GM18498 (cell line): ENCODE data around the gene ENO3.
A peak's percentile ranks its signal among the peaks of the same experiment; 100 is the strongest.

Source experiments
- ATAC-seq: cut with Tn5 transposase; IDR thresholded peaks from one replicate; pipeline ENCODE4 v1.9.1; 2021; ENCODE audit warnings: mild to moderate bottlenecking, moderate library complexity; ENCODE audit not compliant: unreplicated experiment

The ENO3 gene

GRCh38 chr17:4972322-4972721 is 21.4 kb downstream of the ENO3 start:
- ATAC-seq = no peak

- ATAC-seq = no peak
These were observed 21.8 kb downstream of the ENO3 start for GRCh38 chr17:4972752-4973151.

GRCh38 chr17:4973256-4974114 is 22.6 kb downstream of the ENO3 start:
- ATAC-seq = no peak

GRCh38 chr17:4974115-4974670 is 23.3 kb downstream of the ENO3 start:
- no peak for ATAC-seq

- no peak for ATAC-seq
These were observed 27.8 kb downstream of the ENO3 start for GRCh38 chr17:4978726-4979125.

GRCh38 chr17:4980644-4981216 is 29.8 kb downstream of the ENO3 start:
- ATAC-seq = no peak

- ATAC-seq = no peak
These were observed 31.4 kb downstream of the ENO3 start for GRCh38 chr17:4982305-4982704.

GRCh38 chr17:4986403-4986802 is 35.5 kb downstream of the ENO3 start:
- ATAC-seq = no peak

GRCh38 chr17:4986951-4987766 is 36.2 kb downstream of the ENO3 start, which contains the start of gene CAMTA2:
CAMTA2 (minus strand) TSS chr17:4987675; CDS start chr17:4986222, 1,453 bp downstream.
- peak; percentile 76 for ATAC-seq

- no peak for ATAC-seq
These were observed 37.0 kb downstream of the ENO3 start for GRCh38 chr17:4987767-4988567.

- no peak for ATAC-seq
These were observed 43.2 kb downstream of the ENO3 start for GRCh38 chr17:4994081-4994595.

- peak; percentile 88 for ATAC-seq
These were observed 46.5 kb downstream of the ENO3 start, which contains the start of the genes INCA1 and KIF1C for GRCh38 chr17:4997302-4998026. INCA1 (minus strand) TSS chr17:4997522; CDS start chr17:4994437, 3,085 bp downstream. KIF1C (plus strand) TSS chr17:4997950; CDS start chr17:5000247, 2,297 bp downstream.

GRCh38 chr17:4998027-4998731 is 47.3 kb downstream of the ENO3 start:
- ATAC-seq = no peak

GRCh38 chr17:4998732-4999429 is 48.0 kb downstream of the ENO3 start:
- no peak for ATAC-seq

GRCh38 chr17:4999430-5000093 is 48.6 kb downstream of the ENO3 start:
- no peak for ATAC-seq

GRCh38 chr17:5000237-5000639 is 49.3 kb downstream of the ENO3 start:
- no peak for ATAC-seq

GRCh38 chr17:5002121-5002788 is 51.3 kb downstream of the ENO3 start:
- ATAC-seq = no peak
